Skin epidermis (tissue), 12 donors: ENCODE measurements around the gene SEMA4B.

ENCODE experiments used
- H3K27ac ChIP-seq, 21 experiments: fragments of 200-600 bp; sonication (generic) in 11 of 21; one replicate each; pipeline ENCODE4 v1.5.0; 2020; ENCODE audit warnings: mild to moderate bottlenecking in 3 of 21, inconsistent platforms in 2 of 21, moderate library complexity in 2 of 21
- H3K4me3 ChIP-seq, 7 experiments: fragments of 200-600 bp; sonication (generic) in 2 of 7; one replicate each; pipeline ENCODE4 v1.5.0; 2020; ENCODE audit warnings: inconsistent platforms in 2 of 7, mild to moderate bottlenecking in 2 of 7, moderate library complexity in 1 of 7

SEMA4B gene

GRCh38 chr15:90221246-90221900 lies 20.2 kb downstream of the SEMA4B start:
- Histone ChIP-seq H3K27ac (peak overlapping the region in 4 of 21 experiments; percentile 31 to 64 (median 52)), H3K4me3 (no peak overlapping the region)

- no peak overlapping the region for H3K4me3 ChIP-seq
- no peak overlapping the region for H3K27ac ChIP-seq
Observed at GRCh38 chr15:90222547-90222946, 21.4 kb downstream of the SEMA4B start.

- H3K27ac ChIP-seq = no peak overlapping the region
- no peak overlapping the region for H3K4me3 ChIP-seq
Observed at GRCh38 chr15:90223441-90224165, 22.5 kb downstream of the SEMA4B start.

- Histone ChIP-seq H3K27ac (no peak overlapping the region), H3K4me3 (no peak overlapping the region)
Observed at GRCh38 chr15:90225047-90225446, 23.9 kb downstream of the SEMA4B start.

- Histone ChIP-seq H3K4me3 (no peak overlapping the region), H3K27ac (no peak overlapping the region)
Observed at GRCh38 chr15:90225504-90226234, 24.5 kb downstream of the SEMA4B start.

- no peak overlapping the region for H3K4me3 ChIP-seq
Observed at GRCh38 chr15:90227336-90227735, 26.2 kb downstream of the SEMA4B start.

GRCh38 chr15:90227816-90228772 lies 27.0 kb downstream of the SEMA4B start:
- H3K4me3 ChIP-seq = no peak overlapping the region
- no peak overlapping the region for H3K27ac ChIP-seq

More at GRCh38 chr15:90227336-90227735, 26.2 kb downstream of the SEMA4B start:
- no peak overlapping the region for H3K27ac ChIP-seq

GRCh38 chr15:90228960-90229359 lies 27.8 kb downstream of the SEMA4B start:
- no peak overlapping the region for H3K4me3 ChIP-seq
- no peak overlapping the region for H3K27ac ChIP-seq

- no peak overlapping the region for H3K4me3 ChIP-seq
- H3K27ac ChIP-seq = peak overlapping the region in 15 of 21 experiments; percentile 6 to 93 (median 64)
Observed at GRCh38 chr15:90230071-90230494, 29.0 kb downstream of the SEMA4B start.

GRCh38 chr15:90230610-90231009 lies 29.5 kb downstream of the SEMA4B start:
- Histone ChIP-seq H3K4me3 (peak overlapping the region in 2 of 7 experiments; percentile 0 to 15), H3K27ac (peak overlapping the region in 18 of 21 experiments; percentile 6 to 93 (median 64))

- peak overlapping the region in 19 of 21 experiments; percentile 25 to 93 (median 63) for H3K27ac ChIP-seq
Observed at GRCh38 chr15:90231028-90232017, 30.2 kb downstream of the SEMA4B start.

GRCh38 chr15:90232196-90232595 lies 31.1 kb downstream of the SEMA4B start:
- Histone ChIP-seq H3K27ac (peak overlapping the region in 13 of 21 experiments; percentile 4 to 94 (median 84)), H3K4me3 (peak overlapping the region in 1 of 7 experiments; percentile 65)

More at GRCh38 chr15:90231028-90232017, 30.2 kb downstream of the SEMA4B start:
- H3K4me3 ChIP-seq = peak overlapping the region in 2 of 7 experiments; percentile 15 to 65

GRCh38 chr15:90232941-90233386 lies 31.8 kb downstream of the SEMA4B start:
- Histone ChIP-seq H3K27ac (peak overlapping the region in 20 of 21 experiments; percentile 76 to 97 (median 91)), H3K4me3 (peak overlapping the region; percentile 54 to 89 (median 76))

- H3K27ac ChIP-seq = peak within 1 kb of the TSS; percentile 76 to 97 (median 91)
- H3K4me3 ChIP-seq = peak within 1 kb of the TSS; percentile 54 to 89 (median 76)
Observed at GRCh38 chr15:90233387-90234095, 32.4 kb downstream of the SEMA4B start, which contains the start of gene CIB1. Gene CIB1, minus strand, starts transcription at chr15:90233941. Its CDS starts 56 bp downstream, at chr15:90233885.

GRCh38 chr15:90234096-90234988 lies 33.2 kb downstream of the SEMA4B start, which contains the start of gene GDPGP1:
Gene GDPGP1, plus strand, starts transcription at chr15:90234209. Its CDS starts 6,700 bp downstream, at chr15:90240909.
- peak within 1 kb of the TSS; percentile 76 to 97 (median 91) for H3K27ac ChIP-seq
- H3K4me3 ChIP-seq = peak within 1 kb of the TSS; percentile 54 to 89 (median 76)

GRCh38 chr15:90239371-90239770 lies 38.2 kb downstream of the SEMA4B start:
- H3K27ac ChIP-seq = no peak overlapping the region
- no peak overlapping the region for H3K4me3 ChIP-seq
